Measurements from ENCODE around the gene C7orf33.

DNA sequence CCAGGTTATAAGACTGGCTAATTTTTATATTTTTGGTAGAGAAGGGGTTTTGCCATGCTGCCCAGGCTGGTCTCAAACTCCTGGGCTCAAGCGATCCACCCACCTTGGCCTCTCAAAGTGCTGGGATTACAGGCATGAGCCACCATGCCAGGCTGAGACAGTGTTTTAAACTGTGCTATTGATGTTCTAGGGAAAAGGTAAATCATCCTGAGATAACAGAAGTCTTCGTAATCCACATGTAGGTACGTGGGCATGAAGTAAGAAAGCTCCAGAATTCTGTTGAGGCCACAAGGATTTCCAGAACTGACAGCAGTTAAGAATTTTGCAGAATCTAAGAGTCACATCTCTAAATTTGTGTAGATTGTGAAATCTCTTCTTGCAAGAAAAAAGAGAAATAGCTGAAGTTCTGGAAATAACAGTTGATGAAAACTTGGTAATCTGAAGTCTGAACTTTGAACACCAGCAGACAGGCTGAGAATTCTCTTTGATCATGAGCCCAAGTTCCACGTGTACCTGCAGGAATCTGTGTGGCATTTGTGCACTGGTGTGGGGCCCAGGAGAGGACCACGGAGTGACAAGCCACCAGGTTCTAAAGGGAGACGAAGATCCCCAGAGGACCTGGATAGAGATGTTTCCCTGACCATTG, 24.6 kb downstream of the C7orf33 start:
- TF ChIP-seq, protein P1, sequence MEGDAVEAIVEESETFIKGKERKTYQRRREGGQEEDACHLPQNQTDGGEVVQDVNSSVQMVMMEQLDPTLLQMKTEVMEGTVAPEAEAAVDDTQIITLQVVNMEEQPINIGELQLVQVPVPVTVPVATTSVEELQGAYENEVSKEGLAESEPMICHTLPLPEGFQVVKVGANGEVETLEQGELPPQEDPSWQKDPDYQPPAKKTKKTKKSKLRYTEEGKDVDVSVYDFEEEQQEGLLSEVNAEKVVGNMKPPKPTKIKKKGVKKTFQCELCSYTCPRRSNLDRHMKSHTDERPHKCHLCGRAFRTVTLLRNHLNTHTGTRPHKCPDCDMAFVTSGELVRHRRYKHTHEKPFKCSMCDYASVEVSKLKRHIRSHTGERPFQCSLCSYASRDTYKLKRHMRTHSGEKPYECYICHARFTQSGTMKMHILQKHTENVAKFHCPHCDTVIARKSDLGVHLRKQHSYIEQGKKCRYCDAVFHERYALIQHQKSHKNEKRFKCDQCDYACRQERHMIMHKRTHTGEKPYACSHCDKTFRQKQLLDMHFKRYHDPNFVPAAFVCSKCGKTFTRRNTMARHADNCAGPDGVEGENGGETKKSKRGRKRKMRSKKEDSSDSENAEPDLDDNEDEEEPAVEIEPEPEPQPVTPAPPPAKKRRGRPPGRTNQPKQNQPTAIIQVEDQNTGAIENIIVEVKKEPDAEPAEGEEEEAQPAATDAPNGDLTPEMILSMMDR (IDR thresholded peaks at IDR 0.05), result no peak
- TF ChIP-seq POLR2A (IDR thresholded peaks at IDR 0.05), result no peak
